RWPE1 (cell line): ENCODE measurements around the gene CNDP2.

Experiments used
- CTCF ChIA-PET: fragments of 350-600 bp; sonication (Branson Sonifier 250); formaldehyde crosslinking; extraction: SDS; loops from one replicate; lab custom pipeline; 2021; lab: Yijun Ruan, JAX
- POLR2A ChIA-PET: fragments of 400-600 bp; formaldehyde crosslinking; extraction: SDS; loops from one replicate; lab custom pipeline; 2020; ENCODE audit warnings: antibody characterized with exemption; ENCODE audit not compliant: low non-redundant PET; lab: Yijun Ruan, JAX
- DNase-seq: peaks from one replicate; pipeline ENCODE4 v3.0.0; 2012; ENCODE audit warnings: low spot score
- H3K27ac ChIP-seq: fragments of 450-650 bp; 2 replicates; pipeline ENCODE4 v1.5.1; 2017
- CTCF ChIP-seq: fragments of 450-650 bp; conservative IDR thresholded peaks from 2 replicates; pipeline ENCODE4 v1.5.1; 2017; ENCODE audit warnings: low read depth, mild to moderate bottlenecking

The CNDP2 gene

GRCh38 chr18:74518456-74519295 lies 22.5 kb downstream of the CNDP2 start:
- DNase-seq, result no peak
- no peak for TF ChIP-seq CTCF
- ChIA-PET POLR2A (no interaction called here), CTCF (no interaction called here)
- no peak overlapping the region for H3K27ac ChIP-seq

- ChIA-PET CTCF (no interaction called here), POLR2A (no interaction called here)
- DNase-seq, result no peak
- no peak for TF ChIP-seq CTCF
- no peak overlapping the region for H3K27ac ChIP-seq
Observed at GRCh38 chr18:74519320-74520095, 23.3 kb downstream of the CNDP2 start.

- DNase-seq, result no peak
- CTCF ChIA-PET, result no interaction called here
- H3K27ac ChIP-seq, result no peak overlapping the region
- no peak for TF ChIP-seq CTCF
- POLR2A ChIA-PET, result no interaction called here
Observed at GRCh38 chr18:74520096-74520833, 24.1 kb downstream of the CNDP2 start.

DNA sequence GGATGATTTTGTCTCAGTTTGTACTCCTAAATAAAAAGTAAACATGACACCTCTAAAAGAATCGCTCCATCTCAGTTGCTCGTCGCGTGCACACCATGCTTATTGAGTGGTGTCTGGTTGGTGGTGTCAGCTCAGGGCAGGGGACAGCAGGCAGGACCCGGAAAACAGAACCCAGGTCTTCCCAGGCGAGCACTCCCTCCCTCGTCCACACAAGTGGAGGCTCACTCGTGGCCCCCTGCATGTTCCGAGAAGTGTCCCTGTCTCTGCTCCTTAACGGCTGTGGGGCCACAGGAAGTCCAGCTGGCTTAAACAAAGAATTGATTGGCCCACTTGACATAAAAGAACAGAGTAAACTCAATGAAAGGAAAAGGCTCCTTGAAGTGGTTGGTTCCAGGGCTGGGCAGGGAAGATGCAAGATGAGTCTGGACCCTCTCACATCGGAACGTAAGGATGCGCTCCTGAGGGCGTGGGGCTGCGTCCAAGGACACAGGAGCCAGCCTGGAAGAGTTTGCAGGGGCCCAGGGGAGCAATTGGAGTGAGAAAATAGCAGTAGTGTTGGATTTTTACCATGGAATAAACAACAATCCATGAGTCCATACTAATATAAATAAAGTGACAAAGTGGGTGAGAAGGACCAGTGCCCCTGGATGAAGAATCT lies 25.0 kb downstream of the CNDP2 start:
- H3K27ac ChIP-seq, result no peak overlapping the region
- CTCF ChIA-PET, result no interaction called here
- TF ChIP-seq CTCF, result no peak
- no peak for DNase-seq
- POLR2A ChIA-PET, result no interaction called here

GRCh38 chr18:74522635-74523548 lies 26.7 kb downstream of the CNDP2 start:
- TF ChIP-seq CTCF, result no peak
- H3K27ac ChIP-seq, result no peak overlapping the region
- ChIA-PET CTCF (no interaction called here), POLR2A (no interaction called here)
- no peak for DNase-seq
